Stimulated activated CD4-positive, alpha-beta T cell treated with anti-CD3 and anti-CD28 coated beads, Interleukin-2, amount 100 ng/mL, for 48 hours (primary cell): ENCODE data around the gene SMC5.
A peak's percentile ranks its signal among the peaks of the same experiment; 100 is the strongest.
"Not testable (repeated sequence)": the region's sequence is repeated elsewhere in the genome, so short reads cannot be mapped to it uniquely, and the experiment has no call there.

Source experiments
- DNase-seq, 2 donors: peaks; one replicate each; pipeline ENCODE4 v3.0.0-alpha.2; 2020

SMC5 gene

DNA sequence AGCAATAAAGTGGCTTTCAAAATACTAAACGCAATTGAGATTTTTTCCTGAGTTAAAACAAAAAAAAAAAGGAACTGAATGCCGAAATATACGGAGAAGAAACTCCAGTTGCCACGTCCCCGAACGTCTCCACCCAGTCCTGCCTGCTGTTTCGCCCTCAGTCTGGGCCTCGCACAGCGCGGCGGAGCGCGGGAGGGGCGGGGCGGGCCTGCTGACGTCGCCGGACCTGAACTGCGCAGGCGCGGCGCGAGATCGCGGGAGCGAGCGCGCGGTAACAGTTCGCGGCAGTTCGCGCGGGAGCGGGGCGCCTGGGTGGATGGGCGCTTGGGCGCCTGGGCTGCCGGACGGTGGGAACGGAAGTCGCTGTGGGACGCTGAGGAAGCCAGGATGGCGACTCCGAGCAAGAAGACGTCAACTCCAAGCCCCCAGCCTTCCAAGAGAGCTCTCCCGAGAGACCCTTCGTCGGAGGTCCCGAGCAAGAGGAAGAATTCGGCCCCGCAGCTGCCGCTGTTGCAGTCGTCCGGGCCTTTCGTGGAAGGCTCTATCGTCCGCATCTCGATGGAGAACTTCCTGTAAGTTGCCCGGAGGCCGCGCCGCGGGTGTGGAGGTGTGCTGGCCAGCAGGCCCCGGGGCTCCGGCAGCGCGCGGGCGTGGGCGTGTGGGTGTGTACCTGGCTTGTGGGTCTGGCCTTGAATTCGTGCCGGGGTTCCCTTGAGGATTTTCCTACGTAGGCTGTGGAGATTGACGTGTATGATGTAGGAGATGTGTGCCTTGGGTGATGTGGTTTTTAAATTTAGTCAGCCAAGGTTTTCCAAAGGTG lies at the start of gene SMC5:
SMC5 (plus strand) TSS at position 287 of the 820 bp plus-strand sequence; CDS start at position 388, 101 bp downstream.
- peak; percentile 85 to 88 for DNase-seq

DNA sequence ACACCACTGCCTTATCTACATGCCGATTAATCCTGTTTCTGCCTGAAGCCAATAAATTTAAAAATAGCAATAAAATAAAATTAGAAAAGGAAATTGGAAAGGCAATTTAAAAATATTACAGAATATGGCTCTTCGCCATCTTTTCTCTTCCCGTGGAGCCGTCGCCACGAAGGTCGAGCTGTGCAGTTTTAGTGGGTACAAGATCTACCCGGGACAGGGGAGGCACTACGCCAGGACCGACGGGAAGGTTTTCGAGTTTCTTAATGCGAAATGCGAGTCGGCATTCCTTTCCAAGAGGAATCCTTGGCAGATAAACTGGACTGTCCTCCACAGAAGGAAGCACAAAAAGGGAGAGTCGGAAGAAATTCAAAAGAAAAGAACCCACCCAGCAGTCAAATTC lies 41.7 kb upstream of the SMC5 start:
- no peak for DNase-seq

DNA sequence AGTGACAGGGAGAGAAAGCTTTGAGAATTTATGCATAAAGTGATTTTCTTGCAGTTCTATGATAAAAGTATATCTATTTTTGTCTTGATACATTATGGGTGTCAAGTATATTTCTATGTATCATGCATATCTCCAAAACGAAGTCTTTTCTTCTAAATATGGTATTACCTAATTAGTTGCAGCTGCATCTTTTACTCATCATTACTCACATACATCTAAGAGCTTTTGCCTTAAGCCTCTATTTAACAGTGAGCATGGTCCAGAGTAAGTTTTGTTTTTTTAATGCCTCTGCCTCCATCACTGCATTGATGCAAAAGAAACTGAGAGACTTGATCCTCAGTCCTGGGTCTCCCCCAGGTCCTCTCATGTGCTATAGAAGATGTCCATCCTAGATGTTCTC lies 40.0 kb upstream of the SMC5 start:
- no peak for DNase-seq

DNA sequence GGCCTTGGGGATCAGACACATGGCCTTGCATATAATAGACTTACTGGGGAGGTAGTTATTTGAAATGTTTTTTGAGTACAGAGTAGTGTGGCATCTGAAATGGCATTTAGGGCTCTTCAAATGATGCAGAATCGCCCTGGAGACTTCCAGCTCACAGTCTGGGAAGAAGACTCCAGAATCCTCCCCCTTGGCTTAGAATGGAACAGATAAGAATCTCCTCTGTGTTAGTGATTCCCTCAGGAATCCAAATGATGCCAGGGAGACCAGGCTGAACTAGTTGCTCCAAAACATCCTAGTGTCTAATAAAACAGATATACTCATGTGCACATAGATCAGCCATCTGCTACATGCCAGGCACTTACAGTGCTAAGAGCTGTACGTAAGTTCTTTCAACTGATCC lies 38.6 kb upstream of the SMC5 start:
- DNase-seq, result no peak

DNA sequence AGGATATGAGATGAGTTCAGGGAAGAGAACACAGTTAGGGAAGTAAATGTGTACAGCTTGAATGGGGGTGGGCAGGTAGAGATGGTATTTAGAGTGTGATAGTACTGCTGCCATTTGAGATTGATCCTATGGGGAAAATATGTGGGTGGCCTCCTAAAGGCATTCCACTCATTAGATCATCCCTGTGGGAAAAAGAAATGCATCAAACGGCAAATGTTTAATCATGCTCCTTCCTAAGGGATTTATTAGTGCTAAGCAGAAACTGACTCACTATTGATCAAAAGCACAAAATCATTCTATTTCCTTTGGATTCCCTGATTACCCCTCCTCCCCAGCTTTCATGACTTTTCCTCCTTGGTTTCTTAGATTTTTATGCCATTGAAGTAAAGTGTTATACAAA lies 36.4 kb upstream of the SMC5 start:
- DNase-seq, result no peak

DNA sequence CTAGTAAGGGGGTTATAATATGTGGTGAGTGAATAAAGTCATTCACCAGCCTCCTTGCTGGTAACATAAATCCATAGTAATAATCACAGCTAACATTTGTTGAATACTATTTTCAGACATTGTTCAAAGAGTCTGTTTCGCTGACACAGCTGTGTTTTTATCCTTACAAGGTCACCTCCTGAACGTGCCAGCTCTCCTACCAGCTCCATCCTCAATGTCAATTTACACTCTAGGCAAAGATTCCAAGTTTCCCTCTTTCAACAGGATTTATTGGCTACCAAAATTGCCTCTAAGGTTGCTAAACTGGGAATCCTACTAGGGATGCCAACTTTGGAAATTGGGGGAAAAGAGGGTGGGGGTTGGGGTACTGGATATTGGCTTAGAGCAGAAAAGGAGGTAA lies 30.7 kb upstream of the SMC5 start:
- no peak for DNase-seq

DNA sequence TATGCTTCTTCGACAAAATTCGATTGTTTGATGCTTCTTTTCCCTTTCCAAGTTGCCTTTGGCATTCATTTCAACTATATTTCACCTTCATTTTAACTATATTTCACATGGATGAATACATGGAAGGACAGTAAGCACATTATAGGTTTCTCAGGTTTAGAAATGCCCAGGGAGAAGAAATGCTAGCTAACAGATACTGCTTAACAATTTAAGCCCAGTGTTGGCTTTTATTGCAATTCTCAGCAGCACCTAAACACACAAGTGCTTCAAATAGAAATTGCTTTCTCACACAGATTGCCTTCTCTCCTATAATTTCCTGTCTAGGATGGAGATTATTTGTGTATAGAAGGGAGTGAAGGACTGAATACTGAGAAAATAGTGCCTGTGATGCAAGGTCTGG lies 30.2 kb upstream of the SMC5 start:
- DNase-seq, result no peak

DNA sequence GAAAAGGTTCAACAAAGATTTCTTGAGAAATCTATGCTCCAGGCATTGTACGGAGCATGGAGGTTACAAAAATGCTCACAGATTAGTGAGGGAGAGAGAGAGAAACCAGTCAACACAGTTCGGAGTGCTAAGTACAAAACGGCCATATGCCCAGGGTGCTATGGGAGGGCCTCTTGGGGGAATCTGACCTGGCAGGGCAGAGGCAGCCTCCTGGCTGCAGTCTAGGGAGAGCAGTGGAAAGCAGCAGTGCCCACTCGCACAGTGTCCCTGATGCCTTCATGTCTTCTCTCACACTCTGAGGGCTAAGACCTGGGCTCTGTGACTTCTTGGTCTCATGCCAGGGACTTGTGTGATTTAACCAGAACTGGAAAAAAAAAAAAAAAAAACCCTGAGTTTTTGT lies 29.8 kb upstream of the SMC5 start:
- DNase-seq, result no peak

DNA sequence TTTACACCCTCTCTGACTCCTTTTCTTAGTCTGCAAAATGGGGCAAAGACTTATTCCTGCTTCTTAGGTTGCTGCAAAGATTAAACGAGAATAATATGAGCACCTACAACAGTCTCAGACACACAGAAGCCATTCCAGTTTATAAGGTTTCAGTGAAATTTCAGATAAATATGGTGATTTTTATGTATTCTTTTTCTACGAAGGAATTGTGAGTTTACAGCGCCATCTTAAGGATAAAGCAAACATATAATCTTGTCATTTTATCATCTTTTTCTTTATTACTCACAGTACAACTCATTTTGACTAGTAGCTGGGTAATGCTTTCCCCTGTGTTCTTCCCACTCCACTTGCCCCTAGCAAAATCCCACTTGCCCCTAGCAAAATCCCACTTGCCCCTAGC lies 29.2 kb upstream of the SMC5 start:
- no peak for DNase-seq

DNA sequence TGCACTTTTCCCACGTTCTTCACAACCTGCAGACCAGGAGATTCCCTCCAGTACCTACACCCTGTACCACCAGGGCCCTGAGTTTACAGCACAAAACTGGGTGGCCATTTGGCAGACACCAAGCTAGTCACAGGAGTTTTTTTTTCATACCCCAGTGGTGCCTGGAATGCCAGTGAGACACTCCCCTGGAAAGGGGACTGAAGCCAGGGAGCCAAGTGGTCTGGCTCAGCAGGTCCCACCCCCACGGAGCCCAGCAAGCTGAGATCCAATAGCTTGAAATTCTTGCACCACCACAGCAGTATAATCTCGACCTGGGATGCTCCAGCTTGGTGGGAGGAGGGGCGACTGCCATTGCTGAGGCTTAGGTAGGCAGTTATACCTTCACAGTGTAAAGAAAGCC lies 26.3 kb upstream of the SMC5 start:
- DNase-seq, result no peak

DNA sequence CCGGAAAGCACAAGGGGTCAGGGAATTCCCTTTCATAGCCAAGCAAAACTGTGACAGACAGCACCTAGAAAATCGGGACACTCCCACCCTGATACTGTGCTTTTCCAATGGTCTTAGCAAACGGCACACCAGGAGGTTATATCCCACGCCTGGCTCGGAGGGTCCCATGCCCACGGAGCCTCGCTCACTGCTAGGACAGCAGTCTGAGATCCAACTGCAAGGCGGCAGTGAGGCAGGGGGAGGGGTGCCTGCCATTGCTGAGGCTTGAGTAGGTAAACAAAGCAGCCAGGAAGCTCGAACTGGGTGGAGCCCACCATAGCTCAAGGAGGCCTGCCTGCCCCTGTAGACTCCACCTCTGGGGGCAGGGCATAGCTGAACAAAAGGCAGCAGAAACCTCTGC lies 24.6 kb upstream of the SMC5 start:
- not testable (repeated sequence) for DNase-seq

DNA sequence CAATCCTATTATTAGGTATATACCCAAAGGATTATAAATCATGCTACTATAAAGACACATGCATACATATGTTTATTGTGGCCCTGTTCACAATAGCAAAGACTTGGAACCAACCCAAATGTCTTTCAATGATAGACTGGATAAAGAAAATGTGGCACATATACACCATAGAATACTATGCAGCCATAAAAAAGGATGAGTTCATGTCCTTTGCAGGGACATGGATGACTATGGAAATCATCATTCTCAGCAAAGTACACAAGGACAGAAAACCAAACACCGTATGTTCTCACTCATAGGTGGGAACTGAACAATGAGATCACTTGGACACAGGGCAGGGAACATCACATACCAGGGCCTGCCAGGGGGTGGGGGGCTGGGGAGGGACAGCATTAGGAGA lies 12.8 kb upstream of the SMC5 start:
- not testable (repeated sequence) for DNase-seq

DNA sequence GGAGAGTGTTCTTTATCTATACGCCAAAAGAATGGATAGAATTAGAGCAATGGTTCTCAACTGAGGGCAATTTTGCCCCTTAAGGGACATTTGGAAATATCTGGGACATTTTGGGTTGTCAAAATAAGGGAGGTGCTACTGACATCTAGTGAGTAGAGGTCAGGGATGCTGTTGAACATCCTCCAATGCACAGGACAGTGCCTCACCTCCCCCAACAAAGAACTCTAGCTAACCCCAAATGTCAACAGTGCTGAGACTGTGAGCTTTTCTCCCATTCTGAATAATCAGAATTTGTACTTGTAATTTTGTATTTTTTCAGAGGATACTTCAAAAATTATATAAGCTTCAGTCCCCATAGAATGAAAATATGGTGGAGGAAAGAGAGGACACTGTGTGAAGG lies 8.6 kb upstream of the SMC5 start:
- DNase-seq, result no peak

DNA sequence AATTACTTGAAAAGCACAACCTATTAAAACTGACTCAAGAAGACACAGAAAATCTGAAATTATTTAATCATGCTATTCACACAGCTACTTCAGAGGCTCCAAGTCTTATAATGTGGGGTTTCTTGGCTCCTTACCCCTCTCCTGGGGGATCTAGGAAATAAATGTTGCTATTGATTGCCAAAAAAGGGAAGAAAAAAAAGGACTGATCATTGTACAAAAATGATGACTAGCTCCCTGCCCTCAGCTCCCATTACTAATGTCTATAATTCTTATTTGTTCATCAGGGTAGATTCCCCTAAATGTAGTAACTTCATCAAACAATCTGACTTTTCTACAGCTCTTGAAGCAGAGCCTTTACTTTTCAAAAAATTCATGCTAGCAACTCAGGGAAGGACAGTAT lies 3.3 kb upstream of the SMC5 start:
- DNase-seq, result no peak

DNA sequence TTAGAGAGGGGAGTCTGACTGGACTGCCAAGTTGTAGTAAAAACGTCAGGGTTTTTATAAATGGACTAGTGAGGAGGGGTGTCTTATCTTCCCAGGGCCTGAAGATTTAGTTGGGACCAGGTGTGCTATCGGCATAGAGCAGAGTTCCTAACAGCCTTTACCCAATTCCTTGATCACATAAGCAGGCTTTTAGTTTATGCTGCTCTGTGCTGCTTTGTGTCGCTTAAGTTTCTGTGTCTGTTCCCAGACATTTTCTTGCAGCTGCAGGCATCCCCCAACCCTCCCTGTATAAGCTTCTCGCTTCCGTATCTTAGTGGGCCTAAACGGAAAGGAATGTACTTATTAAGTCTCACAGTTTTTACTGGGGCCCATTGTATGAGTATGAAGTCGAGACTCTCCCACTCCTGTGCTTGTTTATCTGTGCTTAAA lies 2.6 kb upstream of the SMC5 start:
- DNase-seq, result no peak

DNA sequence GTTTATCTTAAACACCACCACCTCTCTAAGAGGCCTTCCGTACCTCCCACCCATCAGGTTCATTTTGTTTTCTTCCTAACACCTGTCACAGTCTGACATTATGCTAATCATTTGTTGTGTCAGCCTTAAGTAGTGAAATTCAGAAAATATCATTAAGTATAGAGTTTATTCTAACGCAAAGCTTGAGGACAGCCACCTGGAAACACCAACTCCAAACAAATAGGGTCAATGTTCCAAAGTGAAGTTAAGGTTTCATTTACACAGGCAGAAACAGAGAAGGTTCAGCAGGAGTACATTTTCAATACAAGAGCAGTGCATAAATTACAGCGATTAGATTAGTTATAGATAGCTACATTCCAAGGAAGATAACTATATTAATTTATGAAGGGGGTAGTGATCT lies 1.3 kb upstream of the SMC5 start:
- no peak for DNase-seq

DNA sequence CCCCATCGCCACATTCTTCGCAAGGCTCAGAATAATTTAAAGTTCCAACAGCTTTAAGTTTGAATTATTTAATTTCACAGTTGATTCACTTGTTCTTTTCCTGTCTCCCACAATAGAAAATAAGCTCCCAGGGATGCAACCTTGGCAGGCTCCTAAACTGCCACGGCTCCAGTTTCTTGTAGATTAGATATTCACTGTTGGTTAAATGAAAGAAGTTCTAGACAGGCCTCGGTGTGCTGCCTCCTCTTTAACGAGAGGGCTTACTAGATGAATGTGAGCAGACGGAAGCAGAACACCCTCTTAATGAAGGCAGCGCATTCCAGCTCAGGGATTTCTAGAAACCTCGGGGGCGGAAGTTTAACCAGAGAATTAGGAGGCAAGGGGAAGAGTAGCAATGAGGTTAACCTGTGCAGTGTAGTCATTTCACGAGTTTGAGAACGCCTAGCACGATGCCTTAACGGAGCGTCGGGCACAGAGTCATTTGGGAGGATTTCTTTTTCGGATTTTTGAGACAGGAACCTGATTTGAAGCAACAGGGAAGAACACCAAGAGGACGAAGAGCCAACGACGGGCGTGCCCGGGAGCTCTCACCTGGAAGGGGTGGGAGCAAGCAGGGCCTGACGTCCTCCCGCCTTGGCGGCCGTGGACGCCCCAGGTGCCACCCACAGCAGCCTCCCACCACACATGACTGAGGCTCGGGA lies 637 bp upstream of the SMC5 start:
- DNase-seq, result peak in 1 of 2 donors; percentile 19

DNA sequence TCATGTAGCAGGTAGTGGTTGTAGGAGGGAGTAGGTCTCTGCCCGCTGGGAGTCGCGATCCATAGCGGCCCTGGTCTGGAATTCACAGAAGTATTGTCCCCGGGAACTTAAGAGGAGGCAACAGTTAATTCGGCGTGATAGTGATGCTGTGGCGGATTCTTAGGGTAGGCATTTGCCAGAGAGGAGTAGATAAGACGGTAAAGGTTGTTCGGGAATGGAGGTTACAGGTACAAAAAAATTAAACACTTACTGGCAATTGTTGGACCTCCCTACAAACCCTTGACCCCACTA lies 679 bp downstream of the SMC5 start:
- DNase-seq, result no peak

DNA sequence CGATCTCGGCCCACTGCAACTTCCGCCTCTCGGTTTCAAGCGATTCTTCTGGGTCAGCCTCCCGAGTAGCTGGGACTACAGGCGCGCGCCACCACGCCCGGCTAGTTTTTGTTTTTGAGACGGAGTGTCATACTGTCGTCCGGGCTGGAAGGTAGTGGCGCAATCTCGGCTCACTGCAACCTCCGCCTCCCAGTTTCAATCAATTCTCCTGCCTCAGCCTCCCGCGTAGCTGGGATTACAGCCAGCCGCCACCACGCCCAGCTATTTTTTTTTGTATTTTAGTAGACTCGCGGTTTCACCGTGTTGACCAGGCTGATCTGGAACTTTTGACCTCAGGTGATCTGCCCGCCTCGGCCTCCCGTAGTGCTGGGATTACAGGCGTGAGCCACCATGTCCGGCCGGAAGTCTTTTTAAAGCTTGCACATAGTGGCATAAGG lies 1.2 kb downstream of the SMC5 start:
- DNase-seq, result no peak

DNA sequence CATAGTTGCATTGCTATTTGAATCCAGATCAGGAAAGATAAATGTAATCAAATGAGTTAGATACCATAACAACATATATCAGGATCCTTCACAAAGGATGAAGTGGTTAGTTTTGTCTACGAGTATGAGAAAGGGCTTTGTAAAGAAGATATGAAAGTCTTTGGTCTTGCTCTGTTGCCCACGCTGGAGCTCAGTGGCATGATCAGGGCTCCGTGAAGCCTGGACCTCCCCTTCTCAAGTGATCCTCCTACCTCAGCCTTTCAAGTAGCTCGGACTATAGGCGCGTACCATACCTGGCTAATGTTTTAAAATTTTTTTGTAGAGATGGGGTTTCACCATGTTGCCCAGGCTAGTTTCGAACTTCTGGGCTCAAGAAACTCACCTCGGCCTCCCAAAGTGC lies 1.8 kb downstream of the SMC5 start:
- DNase-seq, result no peak

DNA sequence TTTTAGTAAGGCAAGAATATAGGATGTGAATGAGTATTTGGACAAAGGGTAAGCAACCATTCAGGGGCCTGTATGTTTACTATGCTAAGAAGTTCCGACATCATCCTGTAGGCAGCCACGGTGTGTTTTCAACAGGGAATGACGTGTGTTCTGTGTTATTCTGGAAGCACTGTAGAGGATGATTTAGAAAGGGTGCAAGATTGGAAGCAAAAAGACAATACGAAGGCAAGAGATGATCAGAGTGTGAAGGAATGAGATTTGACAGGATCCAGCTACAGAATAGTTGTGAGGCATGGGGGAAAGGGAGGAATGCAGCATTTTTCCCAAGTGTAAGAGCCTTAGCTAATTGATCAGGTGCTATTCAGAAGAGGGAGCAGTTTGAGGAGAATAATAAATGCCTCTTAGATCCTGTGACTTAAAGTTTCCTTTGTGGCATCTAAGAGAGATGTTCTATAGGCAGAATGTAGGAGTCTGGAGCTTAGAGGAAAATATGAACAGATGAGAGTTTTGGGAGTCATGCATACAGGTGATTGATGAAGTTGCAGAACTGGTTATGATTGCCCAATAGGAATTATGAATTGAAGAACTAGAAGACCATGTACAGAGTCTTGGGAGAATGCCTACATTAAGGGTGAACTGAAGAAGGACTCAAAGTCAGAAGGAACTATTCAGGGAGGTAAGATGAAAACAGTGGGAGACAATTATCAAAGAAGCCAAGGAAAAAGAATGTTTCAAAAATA lies 2.5 kb downstream of the SMC5 start:
- no peak for DNase-seq

DNA sequence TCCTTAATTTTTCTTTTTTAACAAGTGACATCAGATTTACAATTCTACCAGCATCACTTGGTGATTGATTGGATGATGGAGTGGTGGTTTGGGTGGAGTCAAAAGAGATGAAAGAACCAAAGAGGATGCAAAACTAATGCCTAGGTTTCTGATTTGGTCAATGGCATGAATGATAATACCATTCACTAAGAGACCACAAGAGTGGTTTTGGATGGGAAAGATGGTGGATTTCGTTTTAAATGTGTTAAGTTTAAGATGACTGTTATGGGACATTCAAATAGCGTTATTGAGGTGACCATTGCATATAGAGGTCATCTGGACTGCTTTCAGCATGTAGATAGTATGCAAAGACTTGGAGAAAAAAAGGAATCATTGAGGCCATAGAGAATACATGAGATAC lies 3.6 kb downstream of the SMC5 start:
- no peak for DNase-seq

DNA sequence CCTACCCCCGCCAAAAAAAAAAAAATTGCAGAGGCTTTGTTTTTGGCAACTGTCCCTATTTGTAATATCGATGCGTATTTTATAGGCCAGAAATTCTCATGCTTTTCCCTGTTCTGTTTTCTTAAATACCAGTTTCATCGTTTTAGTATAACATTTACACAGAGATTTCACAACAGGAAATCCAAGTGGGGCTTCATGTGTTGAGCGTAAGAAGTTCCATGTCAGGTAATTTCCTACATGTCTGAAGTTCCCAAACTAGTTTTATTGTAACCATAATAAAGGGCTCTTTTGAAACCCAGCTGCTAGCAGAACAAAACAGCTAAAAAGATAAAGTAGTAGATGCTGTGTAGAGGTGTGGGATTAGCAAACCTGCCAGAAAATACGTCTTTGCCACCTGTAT lies 4.2 kb downstream of the SMC5 start:
- DNase-seq, result no peak

DNA sequence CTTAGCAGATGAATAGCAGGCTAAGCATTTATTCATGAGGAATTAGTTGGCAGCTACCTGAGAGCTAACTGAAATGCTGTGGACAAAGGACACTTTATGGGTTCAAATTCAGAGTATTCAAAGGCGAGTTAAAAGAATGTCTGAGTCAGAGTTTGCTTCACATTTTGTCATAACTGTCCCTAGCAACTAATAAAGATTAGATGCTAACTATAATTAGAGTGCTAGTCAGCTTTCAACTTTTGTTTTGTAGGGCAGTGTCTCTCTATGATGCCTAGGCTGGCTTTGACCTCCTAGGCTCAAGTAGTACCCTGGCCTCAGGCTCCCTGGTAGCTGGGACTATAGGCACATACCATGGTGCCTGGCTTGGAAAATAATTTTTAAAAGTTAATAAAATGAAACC lies 4.6 kb downstream of the SMC5 start:
- DNase-seq, result no peak
